H9 (cell line): ENCODE results near the gene NUDCD2. TPM values are rescaled to one million over a fixed set of nuclear protein-coding genes. Genes with fewer than 3 reads are reported as not detected.

Source experiments
- DNase-seq: peaks from one replicate; pipeline ENCODE4 v3.0.0-alpha.2; 2017
- H2AFZ ChIP-seq: one replicate; pipeline ENCODE4 v1.6.1; 2013; ENCODE audit warnings: mild to moderate bottlenecking, low read length, control low read depth, moderate library complexity
- H2AK5ac ChIP-seq: 2 replicates; pipeline ENCODE4 v1.6.1; 2013; ENCODE audit warnings: low read length, control low read depth, mixed read lengths; ENCODE audit not compliant: insufficient read length
- H2BK120ac ChIP-seq: one replicate; pipeline ENCODE4 v1.6.1; 2013; ENCODE audit warnings: low read depth, mild to moderate bottlenecking, low read length, control low read depth, inconsistent platforms; ENCODE audit not compliant: poor library complexity, severe bottlenecking
- H2BK12ac ChIP-seq: 2 replicates; pipeline ENCODE4 v1.6.1; 2013; ENCODE audit warnings: low read length, control low read depth, mixed read lengths, low read depth; ENCODE audit not compliant: insufficient read length
- H2BK15ac ChIP-seq: 2 replicates; pipeline ENCODE4 v1.6.1; 2013; ENCODE audit warnings: low read depth, low read length, control low read depth
- H2BK20ac ChIP-seq: one replicate; pipeline ENCODE4 v1.6.1; 2013; ENCODE audit warnings: low read depth, mild to moderate bottlenecking, low read length, control low read depth, inconsistent platforms; ENCODE audit not compliant: poor library complexity, severe bottlenecking
- H2BK5ac ChIP-seq: 2 replicates; pipeline ENCODE4 v1.6.1; 2013; ENCODE audit warnings: low read length, control low read depth, mixed read lengths; ENCODE audit not compliant: insufficient read length
- H3K14ac ChIP-seq: 2 replicates; pipeline ENCODE4 v1.6.1; 2013; ENCODE audit warnings: low read length, control low read depth; ENCODE audit not compliant: insufficient read depth
- H3K18ac ChIP-seq: 2 replicates; pipeline ENCODE4 v1.6.1; 2013; ENCODE audit warnings: low read depth, mild to moderate bottlenecking, mixed read lengths, low read length, control low read depth; ENCODE audit not compliant: insufficient read length
- H3K23ac ChIP-seq: 2 replicates; pipeline ENCODE4 v1.6.1; 2013; ENCODE audit warnings: low read length, control low read depth, mixed read lengths, low read depth; ENCODE audit not compliant: insufficient read length
- H3K23me2 ChIP-seq: 2 replicates; pipeline ENCODE4 v1.6.1; 2013; ENCODE audit warnings: low read depth, mild to moderate bottlenecking, mixed read lengths, low read length, control low read depth; ENCODE audit not compliant: insufficient read length, poor library complexity, severe bottlenecking
- H3K27ac ChIP-seq: 2 replicates; pipeline ENCODE4 v1.5.1; 2013; ENCODE audit warnings: low read length, control low read depth, mixed read lengths, low read depth; ENCODE audit not compliant: insufficient read length
- H3K27me3 ChIP-seq: 2 replicates; pipeline ENCODE4 v1.6.1; 2013; ENCODE audit warnings: low read length, control low read depth, inconsistent platforms; ENCODE audit not compliant: insufficient read depth
- H3K4ac ChIP-seq: 2 replicates; pipeline ENCODE4 v1.6.1; 2013; ENCODE audit warnings: low read depth, mild to moderate bottlenecking, control low read depth, inconsistent platforms, low read length, moderate library complexity
- H3K4me1 ChIP-seq: 2 replicates; pipeline ENCODE4 v1.6.1; 2013; ENCODE audit warnings: low read length, control low read depth, inconsistent platforms; ENCODE audit not compliant: insufficient read depth
- H3K4me2 ChIP-seq: 2 replicates; pipeline ENCODE4 v1.6.1; 2013; ENCODE audit warnings: low read length, control low read depth, mixed read lengths; ENCODE audit not compliant: insufficient read length, insufficient read depth
- H3K56ac ChIP-seq: 2 replicates; pipeline ENCODE4 v1.6.1; 2013; ENCODE audit warnings: low read depth, mild to moderate bottlenecking, mixed read lengths, low read length, control low read depth; ENCODE audit not compliant: insufficient read length
- H3K79me1 ChIP-seq: 2 replicates; pipeline ENCODE4 v1.6.1; 2013; ENCODE audit warnings: low read depth, mild to moderate bottlenecking, moderate library complexity, low read length, control low read depth, inconsistent platforms; ENCODE audit not compliant: insufficient read depth, poor library complexity, severe bottlenecking
- H3K79me2 ChIP-seq: 2 replicates; pipeline ENCODE4 v1.6.1; 2013; ENCODE audit warnings: low read length, control low read depth, inconsistent platforms; ENCODE audit not compliant: insufficient read depth
- H3K9ac ChIP-seq: 2 replicates; pipeline ENCODE4 v1.6.1; 2013; ENCODE audit warnings: low read length, control low read depth, mixed read lengths; ENCODE audit not compliant: insufficient read length; ENCODE audit errors: extremely low read depth
- H3K9me3 ChIP-seq: one replicate; pipeline ENCODE4 v1.6.1; 2013; ENCODE audit warnings: low read depth, low read length, inconsistent platforms; ENCODE audit not compliant: control insufficient read depth
- H3T11ph ChIP-seq: one replicate; pipeline ENCODE4 v1.6.1; 2013; ENCODE audit warnings: mild to moderate bottlenecking, low read length, control low read depth, inconsistent platforms
- H4K20me1 ChIP-seq: one replicate; pipeline ENCODE4 v1.6.1; 2013; ENCODE audit not compliant: control insufficient read depth, insufficient read length, insufficient read depth
- H4K5ac ChIP-seq: 2 replicates; pipeline ENCODE4 v1.6.1; 2013; ENCODE audit warnings: low read depth, mild to moderate bottlenecking, mixed read lengths, low read length, control low read depth; ENCODE audit not compliant: insufficient read length
- H4K8ac ChIP-seq: replicated peaks from 2 replicates; pipeline ENCODE4 v1.6.1; 2013; ENCODE audit warnings: low read length, control low read depth, mixed read lengths, low read depth; ENCODE audit not compliant: insufficient read length
- H4K91ac ChIP-seq: 2 replicates; pipeline ENCODE4 v1.6.1; 2013; ENCODE audit warnings: low read depth, mild to moderate bottlenecking, moderate library complexity, mixed read lengths, low read length, control low read depth; ENCODE audit not compliant: insufficient read length
- H3K27ac Mint-ChIP-seq, 3 experiments: 2 replicates in 2 of 3; 3 replicates in 1 of 3; pipeline ENCODE4 v1.8.0; 2020 to 2021; ENCODE audit warnings: mixed read lengths in 3 of 3, mild to moderate bottlenecking in 1 of 3, moderate library complexity in 1 of 3
- H3K27me3 Mint-ChIP-seq: 2 replicates; pipeline ENCODE4 v1.8.0; 2021; ENCODE audit warnings: low read depth, mild to moderate bottlenecking, moderate library complexity, mixed read lengths
- H3K36me3 Mint-ChIP-seq, 3 experiments: 2 replicates in 2 of 3; 3 replicates in 1 of 3; pipeline ENCODE4 v1.8.0; 2020 to 2021; ENCODE audit warnings: low read depth in 3 of 3, mixed read lengths in 3 of 3; ENCODE audit not compliant: insufficient read depth in 1 of 3
- H3K4me1 Mint-ChIP-seq, 2 experiments: 2 replicates each; pipeline ENCODE4 v1.8.0; 2020; ENCODE audit warnings: mixed read lengths in 2 of 2
- H3K4me3 Mint-ChIP-seq, 2 experiments: 2 replicates in 1 of 2; 3 replicates in 1 of 2; pipeline ENCODE4 v1.8.0; 2020 to 2021; ENCODE audit warnings: mild to moderate bottlenecking in 2 of 2, mixed read lengths in 2 of 2, moderate library complexity in 1 of 2
- H3K9me3 Mint-ChIP-seq, 2 experiments: 2 replicates in 1 of 2; 3 replicates in 1 of 2; pipeline ENCODE4 v1.8.0; 2020; ENCODE audit warnings: mild to moderate bottlenecking in 2 of 2, mixed read lengths in 2 of 2, moderate library complexity in 1 of 2
- WGBS: extraction: QIAGEN DNeasy Blood & Tissue Kit; methylation state at CpG from one replicate; pipeline ENCODE4 v1.1.7; 2013; ENCODE audit warnings: missing lambda C conversion rate, low lambda C conversion rate, mixed read lengths; ENCODE audit not compliant: insufficient read length; ENCODE audit errors: extremely low coverage; 5-methylcytosine and 5-hydroxymethylcytosine counted together
- total RNA-seq: library from RNA; stranded (reverse); gene quantifications from 2 replicates; pipeline ENCODE4 v1.2.1, GENCODE V29; 2021
- TF ChIP-seq, protein P1 (sequence below): fragments of 200-600 bp; sonication (generic); conservative IDR thresholded peaks from 3 replicates; pipeline ENCODE4 v1.8.0; 2021; ENCODE audit warnings: antibody characterized with exemption, mild to moderate bottlenecking

The NUDCD2 gene
- total RNA-seq, 1 experiment from 2014 or later, result 42.2 TPM

DNA sequence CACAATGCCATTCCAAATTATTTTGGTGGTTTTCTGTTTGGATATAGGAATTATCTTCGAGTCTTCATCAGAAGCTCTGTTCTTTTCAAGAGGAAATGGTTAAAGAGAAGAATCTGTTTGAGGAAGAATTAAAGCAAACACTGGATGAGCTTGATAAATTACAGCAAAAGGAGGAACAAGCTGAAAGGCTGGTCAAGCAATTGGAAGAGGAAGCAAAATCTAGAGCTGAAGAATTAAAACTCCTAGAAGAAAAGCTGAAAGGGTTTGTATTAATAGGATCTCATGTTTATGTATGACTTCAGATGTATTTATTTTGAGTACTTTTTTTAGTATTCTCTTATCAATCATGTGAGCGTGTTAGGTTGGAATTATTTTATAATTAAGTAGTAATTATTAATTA lies 15.5 kb upstream of the NUDCD2 start:
- Histone ChIP-seq H2AK5ac (no peak overlapping the region), H3K23me2 (no peaks in the 10 kb centered on the region), H3K4me2 (no peak overlapping the region), H3K18ac (no peak overlapping the region), H3K23ac (no peak overlapping the region), H3K9me3 (no peaks in the 10 kb centered on the region), H2BK20ac (no peak overlapping the region), H4K5ac (no peak overlapping the region), H2BK15ac (no peak overlapping the region), H3K4ac (no peak overlapping the region), H3K9ac (no peak overlapping the region), H3K79me2 (no peaks in the 10 kb centered on the region), H2BK5ac (no peak overlapping the region), H3K27ac (no peak overlapping the region), H3K4me1 (no peaks in the 10 kb centered on the region), H4K91ac (no peak overlapping the region), H3K56ac (no peak overlapping the region), H2BK12ac (no peak overlapping the region), H2AFZ (no peak overlapping the region), H3T11ph (no peak overlapping the region), H4K20me1 (no peaks in the 10 kb centered on the region), H3K27me3 (no peaks in the 10 kb centered on the region), H3K14ac (no peak overlapping the region), H4K8ac (no peak overlapping the region), H3K79me1 (no peaks in the 10 kb centered on the region), H2BK120ac (no peak overlapping the region)
- H3K36me3 Mint-ChIP-seq, result peaks cover 42 to 95% (median 84%) of the 10 kb centered on the region in 3 experiments; a peak in 6 of 7 replicates
- TF ChIP-seq, protein P1, sequence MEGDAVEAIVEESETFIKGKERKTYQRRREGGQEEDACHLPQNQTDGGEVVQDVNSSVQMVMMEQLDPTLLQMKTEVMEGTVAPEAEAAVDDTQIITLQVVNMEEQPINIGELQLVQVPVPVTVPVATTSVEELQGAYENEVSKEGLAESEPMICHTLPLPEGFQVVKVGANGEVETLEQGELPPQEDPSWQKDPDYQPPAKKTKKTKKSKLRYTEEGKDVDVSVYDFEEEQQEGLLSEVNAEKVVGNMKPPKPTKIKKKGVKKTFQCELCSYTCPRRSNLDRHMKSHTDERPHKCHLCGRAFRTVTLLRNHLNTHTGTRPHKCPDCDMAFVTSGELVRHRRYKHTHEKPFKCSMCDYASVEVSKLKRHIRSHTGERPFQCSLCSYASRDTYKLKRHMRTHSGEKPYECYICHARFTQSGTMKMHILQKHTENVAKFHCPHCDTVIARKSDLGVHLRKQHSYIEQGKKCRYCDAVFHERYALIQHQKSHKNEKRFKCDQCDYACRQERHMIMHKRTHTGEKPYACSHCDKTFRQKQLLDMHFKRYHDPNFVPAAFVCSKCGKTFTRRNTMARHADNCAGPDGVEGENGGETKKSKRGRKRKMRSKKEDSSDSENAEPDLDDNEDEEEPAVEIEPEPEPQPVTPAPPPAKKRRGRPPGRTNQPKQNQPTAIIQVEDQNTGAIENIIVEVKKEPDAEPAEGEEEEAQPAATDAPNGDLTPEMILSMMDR, result no peak
- H3K9me3 Mint-ChIP-seq, result no peaks in the 10 kb centered on the region
- no peak for DNase-seq
- no peaks in the 10 kb centered on the region for H3K27me3 Mint-ChIP-seq
- H3K4me1 Mint-ChIP-seq, result no peaks in the 10 kb centered on the region
- H3K27ac Mint-ChIP-seq, result no peak overlapping the region
- 100% methylated on average over 1 of the region's 2 CpGs for WGBS
- H3K4me3 Mint-ChIP-seq, result no peak overlapping the region
